GM21737 (cell line): ENCODE results near the gene FHAD1.
"Not testable (repeated sequence)": the region's sequence is repeated elsewhere in the genome, so short reads cannot be mapped to it uniquely, and the experiment has no call there.

Experiments
- ATAC-seq: cut with Tn5 transposase; IDR thresholded peaks from one replicate; pipeline ENCODE4 v1.9.1; 2021; ENCODE audit warnings: mild to moderate bottlenecking, moderate library complexity; ENCODE audit not compliant: unreplicated experiment

FHAD1 gene

GRCh38 chr1:15303935-15304334 is 56.9 kb downstream of the FHAD1 start:
- ATAC-seq = no peak

- ATAC-seq = no peak
These were observed 57.9 kb downstream of the FHAD1 start for GRCh38 chr1:15304708-15305467.

- no peak for ATAC-seq
These were observed 58.4 kb downstream of the FHAD1 start for GRCh38 chr1:15305468-15305770.

GRCh38 chr1:15306352-15306751 is 59.3 kb downstream of the FHAD1 start:
- not testable (repeated sequence) for ATAC-seq

- no peak for ATAC-seq
These were observed 61.1 kb downstream of the FHAD1 start for GRCh38 chr1:15308135-15308534.

- no peak for ATAC-seq
These were observed 61.6 kb downstream of the FHAD1 start for GRCh38 chr1:15308621-15309027.

GRCh38 chr1:15309687-15310086 is 62.7 kb downstream of the FHAD1 start:
- no peak for ATAC-seq

GRCh38 chr1:15310544-15310943 is 63.5 kb downstream of the FHAD1 start:
- no peak for ATAC-seq

- ATAC-seq = no peak
These were observed 64.2 kb downstream of the FHAD1 start for GRCh38 chr1:15311122-15311822.

- ATAC-seq = no peak
These were observed 64.9 kb downstream of the FHAD1 start for GRCh38 chr1:15311880-15312279.

GRCh38 chr1:15312626-15313411 is 65.8 kb downstream of the FHAD1 start:
- ATAC-seq = no peak

- no peak for ATAC-seq
These were observed 67.6 kb downstream of the FHAD1 start for GRCh38 chr1:15314328-15315281.

GRCh38 chr1:15315815-15316214 is 68.8 kb downstream of the FHAD1 start:
- ATAC-seq = no peak

- no peak for ATAC-seq
These were observed 69.5 kb downstream of the FHAD1 start for GRCh38 chr1:15316510-15316909.

GRCh38 chr1:15320267-15320666 is 73.2 kb downstream of the FHAD1 start:
- no peak for ATAC-seq

GRCh38 chr1:15321601-15322000 is 74.6 kb downstream of the FHAD1 start:
- ATAC-seq = no peak

GRCh38 chr1:15322648-15323350 is 75.8 kb downstream of the FHAD1 start:
- ATAC-seq = no peak

- ATAC-seq = no peak
These were observed 76.4 kb downstream of the FHAD1 start for GRCh38 chr1:15323351-15323988.

GRCh38 chr1:15323989-15324868 is 77.2 kb downstream of the FHAD1 start:
- no peak for ATAC-seq
